Middle frontal gyrus (tissue), 1 donor: ENCODE results near the gene SIGLEC10.
"Not testable (repeated sequence)": the region's sequence is repeated elsewhere in the genome, so short reads cannot be mapped to it uniquely, and the experiment has no call there.

Experiments
- DNase-seq: peaks from one replicate; pipeline ENCODE4 v3.0.0-alpha.2; 2015; ENCODE audit warnings: low spot score; ENCODE audit errors: extremely low spot score

The SIGLEC10 gene

DNA sequence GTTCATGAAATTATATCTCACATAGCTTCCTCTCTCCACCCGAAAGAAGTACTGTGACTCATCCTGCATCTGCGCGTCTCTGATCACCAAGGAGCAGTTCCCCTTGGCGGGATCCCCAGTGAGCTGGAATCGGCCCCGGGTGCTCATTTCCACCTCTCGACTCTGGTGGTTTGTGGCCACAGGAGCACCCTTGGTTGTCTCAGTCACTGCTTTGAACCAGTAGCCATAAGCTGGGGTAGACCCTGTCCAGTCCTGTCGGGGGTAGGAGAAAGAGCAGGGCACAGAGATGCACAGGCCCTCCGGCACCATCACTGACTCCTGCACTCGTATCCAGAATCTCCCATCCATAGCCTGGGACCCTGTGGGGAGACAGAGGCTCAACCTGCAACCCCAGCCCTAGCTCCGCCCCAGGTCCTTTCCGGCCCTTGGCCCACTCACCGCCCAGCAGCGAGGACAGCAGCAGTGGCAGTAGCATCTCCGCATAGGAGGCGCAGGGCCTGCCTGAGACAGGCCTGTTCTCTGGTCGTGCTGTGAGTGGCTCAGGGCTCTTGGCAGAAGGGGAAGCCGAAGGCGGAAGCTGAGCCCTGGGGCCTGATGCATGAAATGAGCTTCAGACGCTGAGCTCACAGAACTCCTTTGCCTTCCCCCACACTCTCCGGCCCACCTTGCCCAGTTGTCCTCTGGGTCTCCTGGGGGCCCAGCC is at the start of gene SIGLEC10:
Gene SIGLEC10, minus strand, starts transcription at position 536 of the 703 bp plus-strand sequence. Its CDS starts 61 bp downstream, at position 475.
- DNase-seq, result no peak

DNA sequence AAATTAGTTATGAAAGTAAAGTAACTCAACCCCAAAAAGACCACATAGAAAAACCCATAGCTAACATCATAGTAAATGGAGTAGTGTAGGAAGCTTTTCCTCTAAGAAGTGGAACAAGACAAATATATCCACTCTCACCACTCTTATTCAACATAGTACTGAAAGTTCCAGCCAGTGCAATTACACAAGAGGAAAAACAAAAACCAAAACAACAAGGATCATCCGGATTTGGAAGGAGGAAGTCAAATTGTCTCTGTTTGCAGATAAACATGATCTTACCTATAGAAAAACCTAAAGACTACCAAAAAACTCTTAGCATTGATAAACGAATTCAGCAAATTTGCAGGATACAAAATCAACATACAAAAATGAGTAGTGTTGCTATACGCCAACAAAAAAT is 49.3 kb upstream of the SIGLEC10 start:
- no peak for DNase-seq

DNA sequence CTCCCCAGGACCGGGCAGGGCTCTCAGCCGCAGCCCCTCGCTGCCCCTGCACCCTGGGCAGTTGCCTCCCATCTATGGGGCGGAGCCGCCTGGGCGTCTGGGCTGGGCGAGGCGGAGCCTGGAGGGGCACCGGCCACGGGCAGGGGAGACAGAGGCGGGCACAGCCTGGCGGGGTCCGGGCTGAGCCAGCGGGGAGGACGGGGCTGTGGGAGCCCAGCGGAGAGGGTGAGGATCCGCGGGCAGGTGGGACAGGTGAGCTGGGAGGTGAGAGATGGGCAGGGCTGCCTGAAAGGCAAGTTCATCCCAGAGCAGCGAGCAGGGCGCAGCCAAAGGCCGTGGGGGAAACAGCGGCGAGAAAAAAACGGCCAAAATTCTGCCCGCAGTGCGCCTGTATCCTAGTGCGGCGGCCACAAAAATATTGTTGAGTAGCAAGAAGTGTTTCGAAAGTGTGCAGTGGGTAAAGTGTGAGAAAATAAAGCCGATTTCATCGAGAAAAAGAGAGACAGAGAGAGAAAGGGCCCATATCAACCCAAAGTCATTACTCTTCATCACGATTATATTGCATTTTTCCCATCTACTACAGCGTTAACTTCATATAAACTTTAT is 46.6 kb upstream of the SIGLEC10 start:
- not testable (repeated sequence) for DNase-seq

GRCh38 chr19:51462681-51463080 is 45.2 kb upstream of the SIGLEC10 start:
- DNase-seq, result no peak

DNA sequence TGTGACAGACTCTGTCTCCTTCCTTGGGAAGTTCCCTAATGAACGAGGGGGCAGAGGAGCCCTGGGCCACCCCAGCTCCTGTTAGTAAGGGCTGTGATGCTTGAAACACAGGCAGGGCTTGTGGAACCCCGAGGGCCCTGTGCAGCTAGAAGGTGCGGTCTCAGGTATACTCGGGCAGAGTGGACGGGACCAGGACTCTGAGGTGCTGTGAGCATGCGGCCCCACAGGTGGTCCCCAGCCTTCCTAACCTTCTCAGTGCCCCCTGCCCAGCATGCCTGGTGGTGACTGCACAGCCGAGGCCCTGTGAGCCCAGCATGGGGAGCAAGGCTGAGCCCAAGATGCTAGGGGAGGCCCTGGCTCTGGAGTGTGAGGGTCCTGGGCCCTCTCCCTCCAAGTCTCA is 44.8 kb upstream of the SIGLEC10 start:
- DNase-seq, result no peak

DNA sequence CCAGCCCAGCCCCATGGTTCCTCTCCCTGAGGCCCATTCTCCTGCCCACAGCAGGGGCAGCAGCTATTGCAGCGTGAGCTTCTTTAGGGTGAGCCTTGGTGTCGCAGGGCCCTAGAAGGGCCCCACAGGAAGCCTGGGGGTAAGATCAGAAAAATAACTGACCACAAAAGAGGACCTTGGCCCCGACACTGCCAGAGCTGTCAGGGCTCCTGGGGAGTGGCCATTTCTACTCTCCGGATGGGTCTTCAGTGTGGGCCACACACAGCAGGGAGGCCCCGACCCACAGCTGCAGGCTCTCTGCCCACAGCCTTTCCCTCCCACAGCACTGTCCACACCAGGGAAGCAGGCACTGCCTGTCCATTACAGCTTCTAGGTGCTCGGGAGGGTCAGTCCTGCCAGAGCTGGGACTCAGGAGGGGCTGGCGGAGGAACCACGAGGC is 44.3 kb upstream of the SIGLEC10 start:
- no peak for DNase-seq

DNA sequence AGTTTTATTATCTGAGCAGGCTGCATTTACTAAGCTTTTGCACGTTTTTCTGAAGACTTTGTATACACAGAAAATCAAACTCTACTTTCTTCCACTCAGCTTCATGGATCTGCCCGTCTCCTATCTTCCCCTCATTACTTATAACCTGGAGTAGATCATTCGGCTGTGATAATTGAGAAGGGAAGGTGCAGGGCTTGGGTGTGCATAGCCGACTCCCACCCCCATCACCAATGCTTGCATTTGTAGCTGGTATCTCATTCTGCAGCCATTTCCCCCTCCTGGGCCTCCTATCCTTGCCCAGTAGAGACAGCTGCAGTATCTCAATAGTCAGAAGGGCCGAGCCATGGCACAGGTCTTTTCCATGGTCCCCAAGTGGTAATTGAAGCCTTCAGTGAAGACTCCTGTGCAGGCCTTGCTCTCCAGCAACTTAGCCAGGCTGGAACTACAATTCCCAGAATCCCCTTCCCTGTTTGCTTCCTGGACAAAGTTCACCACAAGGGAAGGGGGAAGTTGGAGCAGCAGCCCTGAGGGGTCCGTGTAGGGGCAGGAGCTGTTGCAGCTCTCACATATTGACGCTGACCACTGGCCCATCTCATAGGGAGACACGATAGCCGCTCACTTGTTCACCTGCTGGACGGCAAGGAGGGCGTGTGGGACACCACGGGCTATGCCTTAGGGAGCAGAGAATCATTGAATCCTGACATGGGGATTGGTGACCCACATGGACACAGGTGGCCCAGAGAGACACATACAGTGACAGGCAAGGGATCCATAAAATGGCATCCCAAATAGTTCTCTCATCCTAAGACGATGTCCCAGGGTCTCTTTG is 42.9 kb upstream of the SIGLEC10 start:
- DNase-seq, result no peak

- DNase-seq, result no peak
Measured at GRCh38 chr19:51458899-51459505, 41.6 kb upstream of the SIGLEC10 start.

DNA sequence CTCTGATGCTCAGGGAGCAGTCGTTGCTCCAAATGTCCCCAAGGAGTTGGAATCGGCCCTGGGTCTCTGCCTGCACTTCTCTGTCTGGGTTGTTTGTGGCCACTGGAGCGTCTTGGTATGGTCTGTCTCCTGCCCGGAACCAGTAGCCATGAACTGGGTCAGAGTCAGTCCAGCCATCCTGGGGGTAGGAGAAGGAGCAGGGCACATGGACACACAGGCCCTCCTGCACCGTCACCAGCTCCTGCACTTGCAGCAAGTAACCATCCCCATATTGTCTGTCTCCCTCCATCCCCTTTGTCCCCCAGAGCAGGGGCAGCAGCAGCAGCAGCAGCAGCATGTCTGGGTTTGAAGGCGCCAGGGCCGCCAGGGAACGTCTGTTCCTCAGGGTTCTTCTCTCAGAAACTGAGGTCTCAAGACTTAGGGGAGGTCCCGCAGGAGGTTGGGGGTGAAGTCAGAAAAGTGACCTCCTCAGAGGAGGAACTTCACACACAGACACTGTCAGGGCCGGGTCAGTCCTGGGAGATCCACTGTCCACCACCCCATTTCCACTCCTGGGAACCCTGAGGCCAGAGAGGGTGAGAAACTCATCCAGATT is 40.7 kb upstream of the SIGLEC10 start, which contains the start of gene SIGLEC8:
Gene SIGLEC8, minus strand, starts transcription at position 404 of the 595 bp plus-strand sequence. Its CDS starts 67 bp downstream, at position 337.
- no peak for DNase-seq

DNA sequence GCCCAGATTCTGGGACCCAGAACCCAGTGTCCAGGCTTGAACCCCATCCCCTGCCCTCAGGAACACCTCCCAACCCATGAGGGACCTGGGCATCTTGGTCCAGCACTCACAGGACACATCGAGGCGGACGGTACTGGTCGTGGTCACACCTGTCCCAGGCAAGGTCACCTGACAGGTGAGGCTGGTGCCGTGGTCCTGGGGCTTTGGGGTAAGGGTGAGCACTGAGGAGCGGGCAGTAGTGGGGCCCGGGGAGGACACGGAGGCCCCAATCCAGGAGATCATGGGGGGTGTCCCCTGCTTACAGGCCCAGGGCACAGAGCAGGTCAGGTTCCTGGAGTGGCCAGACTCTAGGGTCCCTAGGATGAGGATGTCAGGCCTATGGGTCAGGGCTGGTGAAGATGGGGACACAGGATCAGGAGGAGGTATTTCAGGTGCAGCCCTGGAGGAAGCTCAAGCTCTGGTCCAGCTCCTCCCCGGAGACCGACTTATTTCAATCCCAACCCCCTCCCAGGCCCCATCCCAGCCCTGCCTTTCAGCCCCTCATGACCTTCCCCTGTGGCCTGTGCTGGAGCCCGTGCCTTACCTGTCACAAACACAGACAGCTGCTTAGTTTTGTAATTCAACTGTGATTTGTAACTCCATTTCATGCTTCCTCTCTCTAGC is 40.0 kb upstream of the SIGLEC10 start:
- DNase-seq, result no peak

DNA sequence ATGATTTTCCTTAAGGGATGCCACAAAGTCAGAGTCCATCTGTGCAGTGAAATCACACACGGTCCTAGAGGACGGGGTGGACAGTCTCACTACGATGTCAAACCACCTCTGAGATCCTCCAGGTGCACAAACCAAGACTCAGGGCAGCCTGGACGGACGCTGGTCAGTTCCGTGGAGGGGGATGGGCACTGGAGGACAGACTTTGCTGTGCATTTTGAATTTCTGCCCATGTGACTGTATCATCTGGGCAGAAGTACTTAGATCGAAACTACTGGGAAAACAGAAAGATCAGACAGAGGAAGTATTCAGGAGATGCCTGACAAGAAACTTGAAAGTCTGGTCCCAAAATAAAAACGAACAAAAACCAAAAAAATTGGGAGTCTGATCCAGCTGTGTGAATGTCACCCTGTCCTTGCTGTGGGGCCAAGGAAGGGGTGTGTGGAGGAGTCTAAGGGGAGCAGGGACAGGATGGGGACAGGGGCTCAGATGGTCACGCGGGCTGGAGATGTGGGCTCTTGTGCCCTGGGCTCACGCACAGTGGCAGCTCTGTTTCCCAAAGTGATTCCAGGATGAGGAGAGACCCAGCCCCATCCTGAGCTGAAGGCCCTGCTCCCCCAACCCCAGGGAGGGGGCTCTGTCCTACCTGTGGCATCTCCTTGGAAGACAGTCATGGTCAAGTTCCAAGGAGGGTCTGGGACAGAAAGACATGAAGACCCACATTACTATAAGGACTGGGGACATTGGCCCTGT is 39.3 kb upstream of the SIGLEC10 start:
- no peak for DNase-seq

- DNase-seq, result no peak
Measured at GRCh38 chr19:51450730-51451307, 33.4 kb upstream of the SIGLEC10 start.

- DNase-seq, result no peak
Measured at GRCh38 chr19:51448411-51449016, 31.1 kb upstream of the SIGLEC10 start.

- no peak for DNase-seq
Measured at GRCh38 chr19:51448011-51448410, 30.6 kb upstream of the SIGLEC10 start.

GRCh38 chr19:51447510-51447909 is 30.1 kb upstream of the SIGLEC10 start:
- DNase-seq, result not testable (repeated sequence)

GRCh38 chr19:51441410-51442390 is 24.3 kb upstream of the SIGLEC10 start:
- no peak for DNase-seq

GRCh38 chr19:51440846-51441409 is 23.5 kb upstream of the SIGLEC10 start:
- no peak for DNase-seq

GRCh38 chr19:51440052-51440451 is 22.6 kb upstream of the SIGLEC10 start:
- no peak for DNase-seq
